Measurements from ENCODE around the gene TMEM14A.

- TF ChIP-seq ZNF384 (IDR thresholded peaks at IDR 0.05) (no peak), ELF4 (IDR thresholded peaks at IDR 0.05) (no peak), PKNOX1 (IDR thresholded peaks at IDR 0.05) (no peak), FOXK2 (IDR thresholded peaks at IDR 0.05) (no peak), SP1 (IDR thresholded peaks at IDR 0.05) (no peak), CTBP1 (IDR thresholded peaks at IDR 0.05; ENCODE audit: borderline replicate concordance) (no peak), HDGF (IDR thresholded peaks at IDR 0.05; ENCODE audit: borderline replicate concordance) (no peak), SUZ12 (IDR thresholded peaks at IDR 0.05) (no peak), BHLHE40 (IDR thresholded peaks at IDR 0.05; ENCODE audit: borderline replicate concordance) (no peak), FOXM1 (IDR thresholded peaks at IDR 0.05; ENCODE audit: borderline replicate concordance) (no peak), ARNT (IDR thresholded peaks at IDR 0.05) (no peak)
These were observed 9.4 kb upstream of the TMEM14A start for GRCh38 chr6:52661551-52661950.
